ENCODE measurements around the gene PBX1. TPM values are rescaled to one million over a fixed set of nuclear protein-coding genes. Genes with fewer than 3 reads are reported as not detected.

Gene PBX1
- total RNA-seq, 4 donors from 2014 or later, result 33.3 to 61.8 (median 56.2) TPM

GRCh38 chr1:164735315-164736052 lies 176.5 kb downstream of the PBX1 start:
- ATAC-seq (ENCODE audit: low FRiP score) (no peak), DNase-seq (ENCODE audit: low spot score) (no peak)
- TF ChIP-seq CTCF (IDR thresholded peaks at IDR 0.05), result no peak

- ATAC-seq (ENCODE audit: low FRiP score) (no peak), DNase-seq (ENCODE audit: low spot score) (no peak)
- TF ChIP-seq CTCF (IDR thresholded peaks at IDR 0.05), result no peak
These were observed 177.2 kb downstream of the PBX1 start for GRCh38 chr1:164736137-164736536.

- no peak for TF ChIP-seq CTCF (IDR thresholded peaks at IDR 0.05)
- DNase-seq (ENCODE audit: low spot score) (no peak), ATAC-seq (ENCODE audit: low FRiP score) (no peak)
These were observed 180.2 kb downstream of the PBX1 start for GRCh38 chr1:164739189-164739588.

- no peak for DNase-seq (ENCODE audit: low spot score)
- TF ChIP-seq CTCF (IDR thresholded peaks at IDR 0.05), result no peak
- no peak for ATAC-seq (ENCODE audit: low FRiP score)
These were observed 181.1 kb downstream of the PBX1 start for GRCh38 chr1:164740000-164740526.

- ATAC-seq (ENCODE audit: low FRiP score), result no peak
- no peak for TF ChIP-seq CTCF (IDR thresholded peaks at IDR 0.05)
- DNase-seq (ENCODE audit: low spot score), result no peak
These were observed 183.8 kb downstream of the PBX1 start for GRCh38 chr1:164742745-164743144.

GRCh38 chr1:164743976-164744375 lies 185.0 kb downstream of the PBX1 start:
- TF ChIP-seq CTCF (IDR thresholded peaks at IDR 0.05), result no peak
- DNase-seq (ENCODE audit: low spot score) (no peak), ATAC-seq (ENCODE audit: low FRiP score) (no peak)

GRCh38 chr1:164745736-164746135 lies 186.8 kb downstream of the PBX1 start:
- ATAC-seq (ENCODE audit: low FRiP score) (no peak), DNase-seq (ENCODE audit: low spot score) (no peak)
- no peak for TF ChIP-seq CTCF (IDR thresholded peaks at IDR 0.05)

Measured in omental fat pad (tissue), 4 donors.